ENCODE measurements around the gene FAM25C.
"Not testable (repeated sequence)": the region's sequence is repeated elsewhere in the genome, so short reads cannot be mapped to it uniquely, and the experiment has no call there.

FAM25C gene

DNA sequence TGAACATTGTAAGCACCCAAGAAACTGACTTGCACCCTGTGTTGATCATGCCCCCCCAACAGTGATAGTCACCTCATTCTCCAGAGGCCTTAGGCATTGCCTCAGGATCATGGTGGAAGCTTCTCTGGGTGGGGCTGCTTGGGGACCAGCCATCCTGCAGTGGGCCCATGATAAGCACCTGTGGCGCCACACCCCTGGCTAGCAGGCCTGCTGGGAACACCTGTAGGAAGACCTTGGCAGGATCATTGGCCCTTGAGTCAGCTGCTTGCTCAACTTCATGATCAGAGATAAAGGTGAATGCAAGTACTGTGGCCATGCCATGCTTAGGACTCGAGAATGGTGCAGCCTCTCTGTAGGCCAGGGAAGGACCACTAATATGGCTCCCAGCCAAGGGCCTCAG is 38.9 kb downstream of the FAM25C start:
- DNase-seq (ENCODE audit: low read depth, low spot score); H3K27ac ChIP-seq: not testable (repeated sequence)

DNA sequence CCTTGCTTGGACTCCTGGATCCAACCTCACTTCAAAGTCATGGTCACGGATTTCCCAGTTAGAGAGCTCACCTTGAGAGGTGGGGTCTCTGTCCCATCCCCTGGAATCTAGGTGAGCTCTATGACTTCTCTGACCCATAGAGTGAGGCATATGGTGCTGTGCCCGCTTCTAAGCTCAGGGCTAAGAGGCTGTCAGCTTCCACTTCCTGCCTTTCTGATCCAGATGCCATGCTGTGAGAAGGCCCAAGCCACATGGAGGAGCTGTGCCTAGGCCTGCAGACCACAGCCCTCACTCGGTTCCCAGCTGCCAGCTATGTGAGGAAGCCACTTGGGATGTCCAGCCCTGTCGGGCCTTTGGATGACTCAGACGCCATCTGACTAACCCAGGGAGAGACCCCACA is 39.9 kb downstream of the FAM25C start:
- DNase-seq (ENCODE audit: low read depth, low spot score); H3K27ac ChIP-seq: not testable (repeated sequence)

DNA sequence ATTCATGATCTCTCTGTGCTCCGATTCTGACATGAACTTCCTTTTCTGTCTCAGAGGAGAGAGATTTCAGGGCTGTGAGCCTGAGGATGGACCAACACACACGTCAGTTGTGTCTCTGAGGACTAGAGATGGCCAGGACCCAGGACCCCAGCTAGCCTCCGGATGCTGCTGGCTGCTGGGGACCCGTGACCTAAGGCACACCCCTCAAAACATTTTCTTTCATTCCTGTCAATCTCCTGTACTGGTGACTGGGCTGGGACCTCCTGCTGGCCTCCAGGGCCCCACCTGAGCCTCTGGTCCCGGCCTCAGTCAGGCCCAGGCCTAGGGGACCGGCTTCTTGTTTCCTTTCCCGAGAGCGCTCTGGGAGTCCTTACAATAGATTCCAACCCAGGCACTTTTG is 42.4 kb downstream of the FAM25C start:
- H3K27ac ChIP-seq; DNase-seq (ENCODE audit: low read depth, low spot score): not testable (repeated sequence)

DNA sequence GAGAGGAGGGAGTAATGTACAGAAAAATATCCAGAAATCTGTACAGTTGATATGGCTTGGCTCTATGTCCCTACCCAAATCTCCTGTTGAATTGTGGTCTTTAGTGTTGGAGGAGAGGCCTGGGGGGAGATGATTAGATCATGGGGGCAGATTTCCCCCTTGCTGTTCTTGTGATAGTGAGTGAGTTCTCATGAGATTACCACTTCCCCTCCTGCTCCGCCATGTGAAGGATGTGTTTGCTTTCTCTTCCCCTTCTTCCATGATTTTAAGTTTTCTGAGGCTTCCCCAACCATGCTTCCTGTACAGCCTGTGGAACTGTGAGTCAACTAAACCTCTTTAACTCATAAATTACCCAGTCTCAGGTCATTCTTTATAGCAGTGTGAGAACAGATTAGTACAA is 52.2 kb downstream of the FAM25C start:
- DNase-seq (ENCODE audit: low read depth, low spot score); H3K27ac ChIP-seq: not testable (repeated sequence)
